PC-3 (cell line): ENCODE measurements around the gene ERVMER34-1. TPM values are rescaled to one million over a fixed set of nuclear protein-coding genes. Genes with fewer than 3 reads are reported as not detected.

Experiments used
- ATAC-seq: fragments of 200-7000 bp; cut with Tn5 transposase; 2 replicates; pipeline ENCODE4 v1.9.1; 2020; ENCODE audit warnings: mild to moderate bottlenecking, moderate library complexity
- BruUV-seq: library from RNA; stranded (reverse); fragments of 400-500 nt; replicated peaks from 2 replicates; lab custom pipeline; 2021; lab: Mats Ljungman, UMichigan
- CTCF ChIA-PET: fragments of 300-600 bp; sonication (Branson Sonifier 250); formaldehyde crosslinking; loops from one replicate; lab custom pipeline; 2022; ENCODE audit warnings: antibody characterized with exemption; lab: Charles Lee
- POLR2A ChIA-PET: fragments of 300-600 bp; sonication (Branson Sonifier 250); formaldehyde crosslinking; loops from one replicate; lab custom pipeline; 2022; ENCODE audit warnings: antibody characterized with exemption; ENCODE audit not compliant: unreplicated experiment; lab: Charles Lee
- DNase-seq: peaks from one replicate; pipeline ENCODE4 v3.0.0-alpha.2; 2015
- H2AFZ ChIP-seq: fragments of 300-600 bp; sonication (generic); 2 replicates; pipeline ENCODE4 v1.6.0; 2016; ENCODE audit warnings: antibody characterized with exemption, low read length
- H3F3A ChIP-seq: fragments of 300-600 bp; sonication (generic); one replicate; pipeline ENCODE4 v1.6.0; 2017; ENCODE audit warnings: antibody characterized with exemption, low read length, control low read depth, mild to moderate bottlenecking; ENCODE audit not compliant: unreplicated experiment
- H3K27ac ChIP-seq: fragments of 300-600 bp; sonication (generic); 2 replicates; pipeline ENCODE4 v1.5.1; 2016; ENCODE audit warnings: mild to moderate bottlenecking, low read length
- H3K27me3 ChIP-seq: fragments of 300-600 bp; sonication (generic); 2 replicates; pipeline ENCODE4 v1.6.1; 2016; ENCODE audit warnings: low read length, mixed read lengths
- H3K36me3 ChIP-seq: fragments of 300-600 bp; sonication (generic); 2 replicates; pipeline ENCODE4 v1.6.1; 2016; ENCODE audit warnings: low read depth, mixed run types, low read length, mixed read lengths
- H3K4me1 ChIP-seq: fragments of 300-600 bp; sonication (generic); 2 replicates; pipeline ENCODE4 v1.5.1; 2016; ENCODE audit warnings: low read length; ENCODE audit not compliant: insufficient read depth
- H3K4me2 ChIP-seq: fragments of 300-600 bp; sonication (generic); 2 replicates; pipeline ENCODE4 v1.6.0; 2016; ENCODE audit warnings: low read length
- H3K4me3 ChIP-seq: fragments of 300-600 bp; sonication (generic); 2 replicates; pipeline ENCODE4 v1.5.1; 2016; ENCODE audit warnings: mild to moderate bottlenecking, low read length, mixed read lengths
- H3K79me2 ChIP-seq: fragments of 300-600 bp; sonication (generic); 2 replicates; pipeline ENCODE4 v1.6.1; 2017; ENCODE audit warnings: low read length, mixed read lengths
- H3K9ac ChIP-seq: fragments of 300-600 bp; sonication (generic); 2 replicates; pipeline ENCODE4 v1.6.0; 2016; ENCODE audit warnings: mild to moderate bottlenecking, low read length
- H3K9me2 ChIP-seq: fragments of 300-600 bp; sonication (generic); replicated peaks from 2 replicates; pipeline ENCODE4 v1.6.1; 2016; ENCODE audit warnings: mixed run types, low read length, mixed read lengths
- H3K9me3 ChIP-seq: fragments of 300-600 bp; sonication (generic); 2 replicates; pipeline ENCODE4 v1.6.1; 2016; ENCODE audit warnings: low read length, mixed read lengths
- H4K20me1 ChIP-seq: fragments of 300-600 bp; sonication (generic); 2 replicates; pipeline ENCODE4 v1.6.1; 2016; ENCODE audit warnings: low read length, mixed read lengths
- CTCF ChIP-seq: fragments of 300-600 bp; sonication (generic); conservative IDR thresholded peaks from 2 replicates; pipeline ENCODE4 v1.5.1; 2017; ENCODE audit warnings: antibody characterized with exemption, low read depth, mild to moderate bottlenecking, low read length
- EZH2 ChIP-seq: fragments of 300-600 bp; sonication (generic); IDR thresholded peaks from one replicate; pipeline ENCODE4 v1.6.1; 2017; ENCODE audit warnings: antibody characterized with exemption, mild to moderate bottlenecking, low read length; ENCODE audit not compliant: unreplicated experiment
- EZH2phosphoT487 ChIP-seq: fragments of 300-600 bp; sonication (generic); IDR thresholded peaks from 2 replicates; pipeline ENCODE4 v1.6.1; 2018; ENCODE audit warnings: mild to moderate bottlenecking, antibody characterized with exemption, low read length, borderline replicate concordance
- intact Hi-C: fragments of 100-400 bp; cut with micrococcal nuclease; formaldehyde crosslinking; loops from 2 replicates; pipeline ENCODE4 v1.9.0; 2023
- total RNA-seq: library from RNA; depleted of rRNA; stranded (reverse); fragments of >200 nt; gene quantifications from 2 replicates; pipeline ENCODE4 v1.2.3, GENCODE V29; 2014

Gene ERVMER34-1
- total RNA-seq, 1 experiment from 2014 or later: 1.7 TPM

GRCh38 chr4:52760256-52760655 lies 9.0 kb upstream of the ERVMER34-1 start:
- ATAC-seq: no peak
- H3K9ac ChIP-seq: no peak overlapping the region
- peaks cover 36% of the 10 kb centered on the region for H3K27me3 ChIP-seq
- no peaks in the 10 kb centered on the region for H3F3A ChIP-seq
- intact Hi-C loops: no loop called here
- H3K9me3 ChIP-seq: no peaks in the 10 kb centered on the region
- no peak overlapping the region for H3K27ac ChIP-seq
- H2AFZ ChIP-seq: no peak overlapping the region
- TF ChIP-seq EZH2phosphoT487 (no peak), CTCF (no peak), EZH2 (no peak)
- no peaks in the 10 kb centered on the region for H3K36me3 ChIP-seq
- ChIA-PET POLR2A (no interaction called here), CTCF (no interaction called here)
- H3K4me3 ChIP-seq: no peak overlapping the region
- no peak for DNase-seq
- no peak overlapping the region for H3K4me2 ChIP-seq
- H3K9me2 ChIP-seq: no peaks in the 10 kb centered on the region
- no peaks in the 10 kb centered on the region for H3K4me1 ChIP-seq
- no TSS peak for BruUV-seq
- H4K20me1 ChIP-seq: no peaks in the 10 kb centered on the region
- H3K79me2 ChIP-seq: no peaks in the 10 kb centered on the region

- H3K27ac ChIP-seq: no peak overlapping the region
- BruUV-seq: no TSS peak
- no peaks in the 10 kb centered on the region for H3F3A ChIP-seq
- ChIA-PET POLR2A (no interaction called here), CTCF (no interaction called here)
- no peaks in the 10 kb centered on the region for H3K79me2 ChIP-seq
- H3K27me3 ChIP-seq: peaks cover 23% of the 10 kb centered on the region
- TF ChIP-seq EZH2phosphoT487 (no peak), CTCF (no peak), EZH2 (no peak)
- H2AFZ ChIP-seq: no peak overlapping the region
- intact Hi-C loops: no loop called here
- no peaks in the 10 kb centered on the region for H3K9me2 ChIP-seq
- ATAC-seq (no peak), DNase-seq (no peak)
- no peak overlapping the region for H3K9ac ChIP-seq
- H4K20me1 ChIP-seq: no peaks in the 10 kb centered on the region
- H3K4me2 ChIP-seq: no peak overlapping the region
- no peaks in the 10 kb centered on the region for H3K9me3 ChIP-seq
- H3K4me3 ChIP-seq: no peak overlapping the region
- peaks cover 7% of the 10 kb centered on the region; the same call in 1 of the 2 replicates for H3K4me1 ChIP-seq
- no peaks in the 10 kb centered on the region for H3K36me3 ChIP-seq
These were observed 4.2 kb upstream of the ERVMER34-1 start for GRCh38 chr4:52755426-52755825.

- no peaks in the 10 kb centered on the region for H4K20me1 ChIP-seq
- TF ChIP-seq EZH2: no peak
- no peak for TF ChIP-seq EZH2phosphoT487
- no peak for TF ChIP-seq CTCF
- H3K36me3 ChIP-seq: no peaks in the 10 kb centered on the region
- no peak overlapping the region for H3K4me3 ChIP-seq
- peaks cover 7% of the 10 kb centered on the region; the same call in 1 of the 2 replicates for H3K4me1 ChIP-seq
- H3K4me2 ChIP-seq: no peak overlapping the region
- no peaks in the 10 kb centered on the region for H3F3A ChIP-seq
- no peak overlapping the region for H2AFZ ChIP-seq
- H3K9me3 ChIP-seq: no peaks in the 10 kb centered on the region
- no peaks in the 10 kb centered on the region for H3K79me2 ChIP-seq
- H3K27me3 ChIP-seq: peaks cover 10% of the 10 kb centered on the region
- ChIA-PET CTCF (no interaction called here), POLR2A (no interaction called here)
- H3K9ac ChIP-seq: no peak overlapping the region
- no peak overlapping the region for H3K27ac ChIP-seq
- DNase-seq: no peak
- intact Hi-C loops: no loop called here
- ATAC-seq: no peak
- H3K9me2 ChIP-seq: no peaks in the 10 kb centered on the region
- no TSS peak for BruUV-seq
These were observed 1.7 kb upstream of the ERVMER34-1 start for GRCh38 chr4:52752936-52753335.
